SK-N-SH (cell line): ENCODE data around the gene MAPKAP1. TPM values are rescaled to one million over a fixed set of nuclear protein-coding genes. Genes with fewer than 3 reads are reported as not detected.

Experiments used
- CTCF ChIA-PET: fragments of 300-600, 350-600 bp; formaldehyde crosslinking; extraction: SDS; loops from one replicate; lab custom pipeline; 2021; lab: Yijun Ruan, JAX
- POLR2A ChIA-PET: fragments of 350-600 bp; sonication (Branson Sonifier 250); formaldehyde crosslinking; extraction: SDS; loops from one replicate; lab custom pipeline; 2020; ENCODE audit warnings: antibody characterized with exemption, inconsistent platforms; lab: Yijun Ruan, JAX
- DNase-seq: peaks from one replicate; pipeline ENCODE4 v3.0.0; 2012
- H2AFZ ChIP-seq: fragments of 200-600 bp; sonication (generic); 2 replicates; pipeline ENCODE4 v1.8.1; 2016; ENCODE audit warnings: antibody characterized with exemption, mild to moderate bottlenecking, low read depth
- H3F3A ChIP-seq: fragments of 200-600 bp; sonication (generic); replicated peaks from 2 replicates; pipeline ENCODE3; 2016; ENCODE audit warnings: antibody characterized with exemption, mild to moderate bottlenecking; ENCODE audit not compliant: insufficient read depth
- H3K27ac ChIP-seq, 2 experiments: fragments of 200-500 bp in 1 of 2; fragments of 200-600 bp in 1 of 2; sonication (Bioruptor generic) in 1 of 2; sonication (generic), shearing (Covaris generic) in 1 of 2; 2 replicates each; pipeline versions ENCODE4 v1.5.1 to v1.6.1; 2014 to 2016; ENCODE audit warnings: low read depth in 2 of 2, inconsistent platforms in 1 of 2, low read length in 1 of 2, mild to moderate bottlenecking in 1 of 2, mixed read lengths in 1 of 2
- H3K27me3 ChIP-seq: fragments of 200-600 bp; sonication (generic), shearing (Covaris generic); 2 replicates; pipeline ENCODE4 v1.6.1; 2016; ENCODE audit warnings: mixed run types; ENCODE audit not compliant: insufficient read depth
- H3K36me3 ChIP-seq, 2 experiments: fragments of 200-500 bp in 1 of 2; fragments of 200-600 bp in 1 of 2; sonication (Bioruptor generic) in 1 of 2; sonication (generic) in 1 of 2; replicated peaks in 1 of 2; 2 replicates each; pipeline versions ENCODE3 to v1.5.1; 2014 to 2016; ENCODE audit warnings: low read length in 1 of 2, mild to moderate bottlenecking in 1 of 2; ENCODE audit not compliant: insufficient read depth in 2 of 2, control insufficient read depth in 1 of 2
- H3K4me1 ChIP-seq, 2 experiments: fragments of 200-500 bp in 1 of 2; fragments of 200-600 bp in 1 of 2; sonication (Bioruptor generic) in 1 of 2; sonication (generic), shearing (Covaris generic) in 1 of 2; 2 replicates each; pipeline versions ENCODE4 v1.5.1 to v1.6.1; 2014 to 2016; ENCODE audit warnings: low read depth in 1 of 2, low read length in 1 of 2, mixed run types in 1 of 2; ENCODE audit not compliant: insufficient read depth in 2 of 2, control insufficient read depth in 1 of 2
- H3K4me2 ChIP-seq: fragments of 200-600 bp; sonication (generic), shearing (Covaris generic); 2 replicates; pipeline ENCODE4 v1.6.1; 2017; ENCODE audit warnings: mixed run types
- H3K4me3 ChIP-seq, 2 experiments: fragments of 200-500 bp in 1 of 2; fragments of 200-600 bp in 1 of 2; sonication (Bioruptor generic) in 1 of 2; sonication (generic), shearing (Covaris generic) in 1 of 2; 2 replicates each; pipeline versions ENCODE4 v1.5.1 to v1.8.1; 2014 to 2016; ENCODE audit warnings: low read depth in 2 of 2, inconsistent platforms in 1 of 2, low read length in 1 of 2, mild to moderate bottlenecking in 1 of 2, mixed read lengths in 1 of 2, moderate library complexity in 1 of 2
- H3K79me2 ChIP-seq: fragments of 200-600 bp; sonication (generic); 2 replicates; pipeline ENCODE4 v1.8.1; 2017; ENCODE audit warnings: mild to moderate bottlenecking; ENCODE audit not compliant: insufficient read depth
- H3K9ac ChIP-seq: fragments of 200-600 bp; sonication (generic); 2 replicates; pipeline ENCODE4 v1.6.1; 2017; ENCODE audit warnings: mixed run types
- H3K9me2 ChIP-seq: fragments of 200-600 bp; sonication (generic); 2 replicates; pipeline ENCODE4 v1.6.1; 2017; ENCODE audit warnings: mixed run types
- H3K9me3 ChIP-seq: fragments of 200-600 bp; sonication (generic); 2 replicates; pipeline ENCODE4 v1.6.1; 2017; ENCODE audit warnings: mixed run types, mild to moderate bottlenecking, moderate library complexity
- H4K20me1 ChIP-seq: fragments of 200-600 bp; sonication (generic); 2 replicates; pipeline ENCODE4 v1.6.1; 2017; ENCODE audit warnings: mild to moderate bottlenecking, mixed run types; ENCODE audit not compliant: insufficient read depth
- CHD2 ChIP-seq: fragments of 150-350 bp; IDR thresholded peaks from 2 replicates; pipeline ENCODE4 v1.6.1; 2018; ENCODE audit warnings: low read length; ENCODE audit not compliant: partially characterized antibody
- ELF1 ChIP-seq: IDR thresholded peaks from 2 replicates; pipeline ENCODE4 v1.4.0; 2012
- EP300 ChIP-seq, 2 experiments: IDR thresholded peaks; 2 replicates each; pipeline versions ENCODE4 v1.4.0 to v1.6.1; 2012; ENCODE audit warnings: borderline replicate concordance in 1 of 2, low read depth in 1 of 2, low read length in 1 of 2
- GABPA ChIP-seq: IDR thresholded peaks from 2 replicates; pipeline ENCODE4 v1.4.0; 2012; ENCODE audit warnings: low read depth, mild to moderate bottlenecking
- GATA2 ChIP-seq: sonication (generic); formaldehyde crosslinking; IDR thresholded peaks from 2 replicates; pipeline ENCODE4 v1.5.0; 2020; ENCODE audit warnings: mild to moderate bottlenecking, missing genetic modification reagents
- IRF3 ChIP-seq: fragments of 150-350 bp; IDR thresholded peaks from 2 replicates; pipeline ENCODE4 v1.6.1; 2016; ENCODE audit warnings: mild to moderate bottlenecking, low read depth, low read length
- JUND ChIP-seq: IDR thresholded peaks from 2 replicates; pipeline ENCODE4 v1.4.0; 2012
- MEF2A ChIP-seq: IDR thresholded peaks from 2 replicates; pipeline ENCODE4 v1.4.0; 2012; ENCODE audit warnings: low read depth, borderline replicate concordance
- MXI1 ChIP-seq: IDR thresholded peaks from 2 replicates; pipeline ENCODE4 v1.6.1; 2012; ENCODE audit warnings: mild to moderate bottlenecking, low read depth, low read length, improper control_type of control experiment
- NFIC ChIP-seq: IDR thresholded peaks from 2 replicates; pipeline ENCODE4 v1.4.0; 2012; ENCODE audit warnings: borderline replicate concordance
- NRF1 ChIP-seq: IDR thresholded peaks from 2 replicates; pipeline ENCODE4 v1.6.1; 2012; ENCODE audit warnings: low read depth, mild to moderate bottlenecking, low read length
- POLR2AphosphoS5 ChIP-seq: IDR thresholded peaks from 2 replicates; pipeline ENCODE4 v1.6.1; 2012; ENCODE audit warnings: low read depth, low read length
- RAD21 ChIP-seq: IDR thresholded peaks from 2 replicates; pipeline ENCODE4 v1.6.1; 2012; ENCODE audit warnings: mild to moderate bottlenecking, low read length
- RCOR1 ChIP-seq: fragments of 150-350 bp; IDR thresholded peaks from 2 replicates; pipeline ENCODE4 v1.6.1; 2017; ENCODE audit warnings: antibody characterized with exemption, low read length
- REST ChIP-seq: IDR thresholded peaks from 2 replicates; pipeline ENCODE4 v1.6.1; 2012; ENCODE audit warnings: mild to moderate bottlenecking, low read depth, low read length, moderate library complexity
- RFX5 ChIP-seq: IDR thresholded peaks from 2 replicates; pipeline ENCODE4 v1.6.1; 2012; ENCODE audit warnings: mild to moderate bottlenecking, improper control_type of control experiment, low read length
- RXRA ChIP-seq: IDR thresholded peaks from 2 replicates; pipeline ENCODE4 v1.4.0; 2012; ENCODE audit warnings: low read depth, mild to moderate bottlenecking, borderline replicate concordance
- TCF12 ChIP-seq: IDR thresholded peaks from 2 replicates; pipeline ENCODE4 v1.4.0; 2012
- USF2 ChIP-seq: fragments of 150-350 bp; IDR thresholded peaks from 2 replicates; pipeline ENCODE4 v1.6.1; 2017; ENCODE audit warnings: antibody characterized with exemption, low read length, low read depth, borderline replicate concordance
- YY1 ChIP-seq: IDR thresholded peaks from 2 replicates; pipeline ENCODE4 v1.4.0; 2012; ENCODE audit warnings: low read depth, mild to moderate bottlenecking
- ZBTB33 ChIP-seq: IDR thresholded peaks from 2 replicates; pipeline ENCODE4 v1.4.0; 2012; ENCODE audit warnings: low read depth, borderline replicate concordance
- WGBS: methylation state at CpG from one replicate; pipeline ENCODE4 v1.1.6; 2017; ENCODE audit warnings: low lambda C conversion rate; 5-methylcytosine and 5-hydroxymethylcytosine counted together
- polyA plus RNA-seq, 3 experiments: library from polyadenylated mRNA; depleted of rRNA; stranded (reverse); fragments of >200 nt; gene quantifications; 2 replicates each; pipeline ENCODE4 v1.2.3, GENCODE V29; 2012
- TF ChIP-seq, protein P1 (sequence below): IDR thresholded peaks from 2 replicates; pipeline ENCODE4 v1.4.0; 2012; ENCODE audit warnings: low read depth, borderline replicate concordance
- TF ChIP-seq, protein P2 (sequence below): IDR thresholded peaks from 2 replicates; pipeline ENCODE4 v1.4.0; 2012; ENCODE audit warnings: low read depth

MAPKAP1 gene
- polyA plus RNA-seq, 1 of the 3 experiments (the other 2 are of a cell fraction): 117 TPM

DNA sequence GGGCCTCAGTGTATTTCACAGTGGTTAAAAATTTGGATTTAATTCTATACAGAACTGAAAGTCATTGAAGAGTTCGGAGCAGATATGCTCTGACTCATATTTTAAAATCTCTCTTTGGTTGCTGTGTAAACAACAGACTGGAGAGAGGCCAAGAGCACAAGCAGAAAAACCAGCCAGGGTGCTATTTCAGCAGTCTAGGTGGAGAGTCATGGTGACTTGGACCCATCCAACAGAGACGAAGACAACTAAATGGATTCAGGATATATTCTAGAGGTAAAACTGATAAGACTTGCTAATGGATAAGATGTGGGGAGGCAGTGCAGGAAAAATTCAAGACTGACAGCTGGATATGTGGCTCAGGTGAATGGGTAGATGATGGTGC is 168.9 kb downstream of the MAPKAP1 start (continued):
- TF ChIP-seq, protein P1, sequence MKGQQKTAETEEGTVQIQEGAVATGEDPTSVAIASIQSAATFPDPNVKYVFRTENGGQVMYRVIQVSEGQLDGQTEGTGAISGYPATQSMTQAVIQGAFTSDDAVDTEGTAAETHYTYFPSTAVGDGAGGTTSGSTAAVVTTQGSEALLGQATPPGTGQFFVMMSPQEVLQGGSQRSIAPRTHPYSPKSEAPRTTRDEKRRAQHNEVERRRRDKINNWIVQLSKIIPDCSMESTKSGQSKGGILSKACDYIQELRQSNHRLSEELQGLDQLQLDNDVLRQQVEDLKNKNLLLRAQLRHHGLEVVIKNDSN: no peak
- TF ChIP-seq EP300 (IDR thresholded peaks at IDR 0.05; ENCODE audit: borderline replicate concordance in 1 of 2, low read depth in 1 of 2, low read length in 1 of 2) (peak in 1 of 2 experiments; percentile 92; a peak in 2 of 4 replicates), GATA2 (CRISPR knock-in tag) (no peak), NRF1 (no peak), RAD21 (no peak), RFX5 (no peak), ZBTB33 (no peak), TCF12 (peak; percentile 95), RCOR1 (no peak), GABPA (no peak), ELF1 (no peak; the same call in 1 of the 2 replicates), RXRA (peak; percentile 68; the same call in 1 of the 2 replicates), POLR2AphosphoS5 (peak; percentile 34; the same call in 1 of the 2 replicates), MXI1 (no peak), NFIC (peak; percentile 98), YY1 (no peak), CHD2 (no peak), USF2 (no peak), MEF2A (no peak)

- Histone ChIP-seq H3K9ac (no peak overlapping the region), H3K4me3 (no peak overlapping the region), H2AFZ (no peak overlapping the region), H3F3A (peaks cover 14% of the 10 kb centered on the region), H3K9me3 (no peaks in the 10 kb centered on the region), H3K36me3 (peaks cover 3 to 4% of the 10 kb centered on the region in 2 experiments), H3K79me2 (no peaks in the 10 kb centered on the region), H3K27ac (peak overlapping the region; percentile 47 to 87), H4K20me1 (no peaks in the 10 kb centered on the region), H3K4me1 (peaks cover 33 to 49% of the 10 kb centered on the region in 2 experiments), H3K4me2 (peak overlapping the region; percentile 23)
- 97% methylated on average over 2 of the region's 2 CpGs for WGBS
- POLR2A ChIA-PET: no interaction called here
- DNase-seq: no peak
- CTCF ChIA-PET: interaction anchor here (0.6 to 5.2 kb wide), 3 partner anchors 9 to 129 kb away, joined by 3 to 26 read pairs (median 4); no protein-coding TSS in a partner anchor
- no peak for TF ChIP-seq REST
- TF ChIP-seq MEF2A: no peak
- TF ChIP-seq MXI1: no peak
- TF ChIP-seq, protein P1: no peak
- TF ChIP-seq, protein P2, sequence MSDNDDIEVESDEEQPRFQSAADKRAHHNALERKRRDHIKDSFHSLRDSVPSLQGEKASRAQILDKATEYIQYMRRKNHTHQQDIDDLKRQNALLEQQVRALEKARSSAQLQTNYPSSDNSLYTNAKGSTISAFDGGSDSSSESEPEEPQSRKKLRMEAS: no peak
- no peak for TF ChIP-seq YY1
- no peak for TF ChIP-seq RCOR1
- no peak for TF ChIP-seq IRF3
- no peak for TF ChIP-seq JUND
- TF ChIP-seq GATA2 (CRISPR knock-in tag): no peak
- TF ChIP-seq, all 33 proteins: peak for 0
- Histone ChIP-seq H3K27me3 (no peaks in the 10 kb centered on the region), H3K9me2 (no peaks in the 10 kb centered on the region)
Observed at GRCh38 chr9:125537442-125538091, 169.4 kb downstream of the MAPKAP1 start.
